ENCODE data around the gene PARD6B.
"Not testable (repeated sequence)": the region's sequence is repeated elsewhere in the genome, so short reads cannot be mapped to it uniquely, and the experiment has no call there.

The PARD6B gene

DNA sequence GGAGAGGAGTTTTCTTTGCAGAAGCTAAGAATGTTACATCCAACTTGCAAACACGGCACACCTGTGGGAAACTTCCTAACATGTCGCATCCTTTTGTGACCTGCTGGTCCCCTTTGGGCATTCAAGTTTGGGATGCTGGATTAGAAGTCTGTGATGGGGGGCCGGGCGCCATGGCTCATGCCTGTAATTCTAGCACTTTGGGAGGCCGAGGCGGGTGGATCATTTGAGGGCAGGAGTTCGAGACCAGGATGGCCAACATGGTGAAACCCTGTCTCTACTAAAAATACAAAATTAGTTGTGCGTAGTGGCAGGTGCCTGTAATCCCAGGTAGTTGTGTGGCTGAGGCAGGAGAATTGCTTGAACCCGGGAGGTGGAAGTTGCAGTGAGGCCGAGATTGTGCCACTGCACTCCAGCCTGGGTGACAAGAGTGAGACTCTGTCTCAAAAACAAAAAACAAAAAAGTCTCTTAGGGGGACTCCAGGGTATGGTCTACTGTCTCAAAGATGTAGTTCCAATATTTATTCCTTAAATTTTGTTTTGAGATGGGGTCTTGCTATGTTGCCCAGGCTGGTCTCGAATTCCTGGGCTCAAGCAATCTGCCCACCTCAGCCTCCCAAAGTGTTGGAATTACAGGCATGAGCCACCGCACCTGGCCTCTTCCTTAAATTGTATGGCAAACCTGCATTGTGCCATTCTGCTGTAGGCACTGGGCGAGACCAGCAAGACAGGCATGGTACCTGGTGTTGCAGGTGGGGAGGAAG lies 69.8 kb downstream of the PARD6B start:
- not testable (repeated sequence) for DNase-seq

DNA sequence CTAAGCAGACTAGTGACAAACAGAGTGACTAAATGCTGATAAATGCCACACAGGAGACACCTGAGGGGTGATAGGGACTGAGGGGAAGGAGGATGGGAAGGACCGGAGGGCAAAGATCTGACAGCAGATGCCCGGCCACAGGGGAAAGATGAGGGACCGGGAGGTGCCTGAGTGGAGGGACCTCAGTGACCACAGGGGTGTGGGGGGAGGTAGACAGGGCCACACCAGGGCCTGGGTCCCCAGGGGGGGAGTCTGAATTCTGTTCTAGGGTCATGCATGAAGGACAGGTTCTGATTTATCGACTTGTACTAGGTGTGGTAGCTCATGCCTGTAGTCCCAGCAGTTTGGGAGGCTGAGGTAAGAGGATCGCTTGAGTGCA lies 70.4 kb downstream of the PARD6B start:
- DNase-seq = no peak

DNA sequence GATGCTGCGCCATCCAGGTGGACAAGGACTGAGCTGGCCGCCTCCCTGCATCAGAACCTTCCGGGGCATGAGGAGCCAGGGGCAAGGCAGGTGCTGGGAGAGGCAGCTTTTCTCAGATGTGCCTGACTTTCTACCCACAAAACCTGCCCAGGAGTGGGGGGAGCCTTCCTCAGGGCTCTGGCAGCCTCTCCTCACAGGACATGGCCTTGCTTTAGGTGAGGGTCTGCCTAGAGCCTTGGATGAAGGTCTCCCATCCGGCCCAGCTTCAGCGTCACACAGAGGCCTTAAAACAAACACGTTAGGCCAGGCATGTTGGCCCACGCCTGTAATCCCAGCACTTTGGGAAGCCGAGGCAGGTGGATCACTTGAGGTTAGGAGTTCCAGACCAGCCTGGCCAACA lies 70.9 kb downstream of the PARD6B start:
- DNase-seq = no peak

DNA sequence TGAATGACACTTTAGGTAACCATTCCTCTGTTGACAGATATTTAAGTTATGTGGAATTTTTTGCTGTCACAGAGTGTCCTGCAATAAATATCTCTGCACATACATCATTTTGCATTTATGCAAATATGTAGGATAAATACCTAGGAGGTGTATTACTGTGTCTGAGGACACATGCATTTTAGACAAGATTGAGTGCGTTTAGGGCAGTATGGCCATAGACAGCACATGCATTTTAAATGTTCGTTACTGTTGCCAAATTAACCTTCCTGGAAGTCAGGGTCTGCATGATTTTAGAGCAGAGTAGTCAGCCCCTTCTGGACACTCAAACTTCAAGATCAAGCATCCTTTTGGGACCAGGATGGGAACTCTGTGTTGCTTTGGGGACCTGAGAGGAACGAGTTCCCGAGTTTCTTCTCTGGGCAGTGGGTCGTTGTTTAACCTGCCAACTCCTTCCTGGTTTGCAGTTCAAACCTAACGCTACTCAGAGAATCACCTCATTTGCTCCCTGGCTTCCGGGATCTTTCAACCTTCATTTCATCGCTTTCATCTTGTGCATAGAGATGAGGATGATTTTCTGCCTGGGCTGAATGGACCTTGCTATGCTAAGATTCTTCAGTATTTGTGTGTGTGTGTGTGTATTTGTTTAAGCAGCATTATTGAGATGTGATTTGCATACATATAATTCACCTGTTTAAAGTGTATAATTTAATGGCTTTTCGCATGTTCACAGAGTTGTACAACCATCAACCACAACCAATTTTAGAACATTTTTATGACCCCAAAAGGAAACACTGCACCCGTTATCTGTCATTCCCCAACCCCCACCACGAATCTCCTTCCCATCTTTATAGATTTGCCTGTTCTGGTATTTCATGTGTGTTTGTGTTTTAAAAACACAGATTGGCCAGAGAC lies 73.3 kb downstream of the PARD6B start:
- no peak for DNase-seq

DNA sequence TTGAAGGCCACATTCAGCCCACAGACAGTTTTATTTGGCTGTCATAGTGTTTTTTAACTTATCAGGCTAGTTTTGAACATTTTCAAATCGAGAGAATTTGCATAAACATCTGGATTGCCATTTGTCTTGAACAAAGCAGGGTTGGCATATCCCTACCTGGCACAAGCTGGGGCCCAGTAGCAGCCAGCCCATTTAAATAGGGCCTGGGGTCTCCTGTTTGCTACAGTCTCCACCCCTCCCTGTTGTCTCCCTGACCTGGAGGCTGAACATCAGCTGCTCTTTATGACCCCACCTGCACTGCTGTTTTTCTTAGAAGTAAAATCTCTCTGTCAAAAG lies 73.9 kb downstream of the PARD6B start:
- no peak for DNase-seq

DNA sequence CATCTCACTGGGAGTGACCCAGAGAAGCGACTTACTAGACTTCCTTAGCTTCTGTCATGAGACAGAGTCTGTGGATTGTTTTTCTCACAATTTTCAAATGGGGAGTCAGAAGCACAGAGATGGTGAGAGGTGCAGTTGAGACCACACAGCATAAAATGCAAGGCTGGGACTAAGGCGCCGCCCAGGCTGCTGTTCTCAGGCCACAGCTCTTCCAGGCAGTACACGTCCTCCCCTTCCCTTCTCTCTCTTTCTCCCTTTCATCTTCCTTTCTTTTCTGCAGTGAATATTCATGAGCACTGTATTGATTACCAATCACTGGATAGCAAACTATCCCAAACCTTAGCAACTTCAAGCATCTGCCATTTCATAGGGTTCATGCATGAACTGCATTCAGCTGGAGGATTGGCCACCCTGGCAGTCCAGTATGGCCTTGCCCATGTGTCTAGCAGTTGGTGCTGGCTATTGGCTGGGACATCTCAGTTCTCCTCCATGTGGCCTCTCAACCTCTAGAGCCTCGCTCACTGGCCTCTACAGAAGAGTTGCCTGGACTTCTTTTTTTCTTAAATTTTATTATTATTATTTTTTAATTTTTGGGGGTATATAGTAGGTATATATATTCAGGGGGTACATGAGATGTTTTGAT lies 74.9 kb downstream of the PARD6B start:
- no peak for DNase-seq

Data from activated naive CD4-positive, alpha-beta T cell (primary cell).